ENCODE measurements around the gene PAH. TPM values are rescaled to one million over a fixed set of nuclear protein-coding genes. Genes with fewer than 3 reads are reported as not detected.
A peak's percentile ranks its signal among the peaks of the same experiment; 100 is the strongest.

PAH gene
- polyA plus RNA-seq, 2 of the 4 experiments (the other 2 are of a cell fraction), result not detected

DNA sequence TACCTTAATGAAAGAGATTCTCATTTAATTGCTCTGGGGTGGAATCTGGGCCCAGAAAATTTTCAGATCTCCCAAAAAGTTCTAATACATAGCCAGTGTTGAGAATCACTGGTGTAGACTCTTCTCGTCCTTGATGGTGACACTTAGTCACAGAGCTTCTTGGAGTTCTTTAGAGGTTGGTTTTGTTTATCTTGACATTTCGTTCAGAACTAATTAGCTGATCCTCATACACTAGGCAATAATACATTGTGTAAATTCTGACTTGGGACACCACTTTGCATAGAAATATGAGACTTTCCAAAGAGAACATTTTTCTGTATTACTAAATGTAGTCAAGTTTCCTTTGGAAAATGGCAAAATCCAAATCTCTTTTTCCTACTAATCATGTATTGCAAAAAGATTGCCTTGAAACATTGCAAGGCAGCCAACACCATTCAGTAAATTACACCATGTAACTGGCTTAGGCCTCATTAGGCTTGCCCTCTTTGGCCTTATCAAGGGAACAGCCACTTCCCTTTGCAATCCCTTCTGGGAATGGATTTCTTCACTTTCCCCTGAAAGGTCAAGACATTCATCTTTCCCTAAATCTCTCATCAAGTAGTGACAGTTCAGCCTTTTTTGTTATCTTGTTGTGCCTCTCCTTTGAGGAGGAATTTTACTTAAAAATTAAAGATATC, 102.2 kb downstream of the PAH start:
- TF ChIP-seq MAZ (IDR thresholded peaks at IDR 0.05; ENCODE audit: borderline replicate concordance, low read depth, low read length) (no peak), TFCP2L1 (CRISPR knock-in tag; IDR thresholded peaks at IDR 0.05) (no peak), REST (IDR thresholded peaks at IDR 0.05) (no peak), NFE2L2 (conservative IDR thresholded peaks at IDR 0.05; ENCODE audit: low read length) (no peak), MAFK (IDR thresholded peaks at IDR 0.05; ENCODE audit: partially characterized antibody) (no peak), TP53 (CRISPR knock-in tag; IDR thresholded peaks at IDR 0.05) (no peak), USF2 (IDR thresholded peaks at IDR 0.05) (no peak)
- TF ChIP-seq, protein P1, sequence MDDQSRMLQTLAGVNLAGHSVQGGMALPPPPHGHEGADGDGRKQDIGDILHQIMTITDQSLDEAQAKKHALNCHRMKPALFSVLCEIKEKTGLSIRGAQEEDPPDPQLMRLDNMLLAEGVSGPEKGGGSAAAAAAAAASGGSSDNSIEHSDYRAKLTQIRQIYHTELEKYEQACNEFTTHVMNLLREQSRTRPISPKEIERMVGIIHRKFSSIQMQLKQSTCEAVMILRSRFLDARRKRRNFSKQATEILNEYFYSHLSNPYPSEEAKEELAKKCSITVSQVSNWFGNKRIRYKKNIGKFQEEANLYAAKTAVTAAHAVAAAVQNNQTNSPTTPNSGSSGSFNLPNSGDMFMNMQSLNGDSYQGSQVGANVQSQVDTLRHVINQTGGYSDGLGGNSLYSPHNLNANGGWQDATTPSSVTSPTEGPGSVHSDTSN (IDR thresholded peaks at IDR 0.05), result no peak
- TF ChIP-seq, protein P2, sequence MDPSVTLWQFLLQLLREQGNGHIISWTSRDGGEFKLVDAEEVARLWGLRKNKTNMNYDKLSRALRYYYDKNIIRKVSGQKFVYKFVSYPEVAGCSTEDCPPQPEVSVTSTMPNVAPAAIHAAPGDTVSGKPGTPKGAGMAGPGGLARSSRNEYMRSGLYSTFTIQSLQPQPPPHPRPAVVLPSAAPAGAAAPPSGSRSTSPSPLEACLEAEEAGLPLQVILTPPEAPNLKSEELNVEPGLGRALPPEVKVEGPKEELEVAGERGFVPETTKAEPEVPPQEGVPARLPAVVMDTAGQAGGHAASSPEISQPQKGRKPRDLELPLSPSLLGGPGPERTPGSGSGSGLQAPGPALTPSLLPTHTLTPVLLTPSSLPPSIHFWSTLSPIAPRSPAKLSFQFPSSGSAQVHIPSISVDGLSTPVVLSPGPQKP (IDR thresholded peaks at IDR 0.05; ENCODE audit: low read depth, low read length), result no peak
- ATAC-seq (no peak), FAIRE-seq (no peak), DNase-seq (ENCODE audit: low read depth in 1 of 2, low spot score in 1 of 2) (no peak)
- no peaks in the 10 kb centered on the region for H3K4me1 ChIP-seq
- no peaks in the 10 kb centered on the region for H3K9me3 ChIP-seq
- CTCF ChIA-PET, result interaction anchor here (1.0 to 1.1 kb wide), 2 partner anchors 719 to 1023 kb away, joined by 3 read pairs; no protein-coding TSS in a partner anchor
- no peak overlapping the region for H3K4me3 ChIP-seq
- H3K4me2 ChIP-seq, result no peak overlapping the region
- 18% methylated on average over 2 of the region's 2 CpGs for WGBS (ENCODE audit: missing lambda C conversion rate)
- no peak overlapping the region for H3K27ac ChIP-seq
- POLR2A ChIA-PET, result no interaction called here

DNA sequence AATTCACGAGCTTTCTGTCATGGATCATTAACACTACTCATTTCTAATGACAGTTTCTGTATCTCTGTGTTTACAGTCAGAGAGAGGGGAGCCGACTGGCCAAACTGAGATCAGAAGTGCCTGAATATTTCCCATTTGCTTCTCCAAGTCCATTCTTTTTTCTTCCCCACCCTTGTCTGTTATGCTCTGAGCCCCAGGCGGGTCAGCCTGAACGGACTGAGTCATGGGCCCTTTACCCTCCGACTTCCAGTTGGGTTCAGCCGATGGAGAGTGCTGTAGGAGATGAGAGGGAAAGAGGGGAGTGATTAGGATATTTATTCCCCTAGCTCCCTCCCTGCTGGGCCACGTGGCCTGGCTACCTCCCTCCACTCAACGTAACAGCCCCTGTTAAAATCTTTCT, 104.7 kb downstream of the PAH start:
- Histone ChIP-seq H3K4me3 (no peak overlapping the region), H3K4me2 (peak overlapping the region; percentile 17; the same call in 1 of the 3 replicates), H3K9me3 (no peaks in the 10 kb centered on the region), H3K4me1 (no peaks in the 10 kb centered on the region), H3K27ac (no peak overlapping the region)
- TF ChIP-seq FOSB (CRISPR knock-in tag; IDR thresholded peaks at IDR 0.05), result no peak
- no peak for TF ChIP-seq KDM5A (IDR thresholded peaks at IDR 0.05)
- DNase-seq (ENCODE audit: low read depth in 1 of 2, low spot score in 1 of 2) (no peak), ATAC-seq (peak in 1 of 2 experiments; percentile 37; a peak in 2 of 6 replicates), FAIRE-seq (no peak)
- WGBS (ENCODE audit: missing lambda C conversion rate), result 7% methylated on average over 8 of the region's 8 CpGs
- POLR2A ChIA-PET, result no interaction called here
- CTCF ChIA-PET, result interaction anchor here (0.9 to 3.2 kb wide), 11 partner anchors 9 to 1040 kb away, joined by 3 to 43 read pairs (median 11); no protein-coding TSS in a partner anchor

DNA sequence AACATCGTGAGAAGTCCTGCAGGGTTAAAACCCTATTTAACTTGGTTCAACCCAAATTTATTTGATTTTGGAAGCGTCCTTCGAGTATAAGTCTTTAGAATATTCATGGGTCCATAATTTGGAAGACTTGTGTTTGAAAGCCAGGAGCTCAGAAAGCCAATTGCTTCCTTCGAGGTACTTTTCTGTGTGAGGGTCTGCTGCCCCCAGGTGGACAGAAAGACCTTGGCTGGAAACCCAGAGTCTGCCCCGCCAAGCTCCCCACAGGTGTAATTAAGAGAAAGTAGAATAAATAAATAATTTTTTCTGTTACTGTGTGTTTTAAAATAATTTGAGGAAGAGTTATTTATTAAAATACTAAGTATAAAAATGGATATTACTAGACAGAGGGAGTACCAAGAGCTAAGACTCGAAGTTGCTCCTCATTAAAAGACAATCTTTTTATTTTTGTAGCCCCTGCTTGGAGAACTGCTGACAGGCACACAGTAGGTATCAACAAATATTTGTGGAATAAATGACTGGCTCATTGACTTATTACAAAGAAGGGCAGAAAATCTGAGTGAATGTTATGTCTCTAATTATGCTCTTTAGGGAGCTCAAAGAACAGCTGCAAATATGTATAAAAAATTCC, 105.8 kb downstream of the PAH start:
- FAIRE-seq, result no peak
- Histone ChIP-seq H3K4me2 (no peak overlapping the region), H3K4me3 (no peak overlapping the region), H3K9me3 (no peaks in the 10 kb centered on the region), H3K27ac (no peak overlapping the region), H3K4me1 (no peaks in the 10 kb centered on the region)
- CTCF ChIA-PET, result interaction anchor here (0.6 to 3.2 kb wide), 53 partner anchors 9 to 1397 kb away, joined by 3 to 43 read pairs (median 4); no protein-coding TSS in a partner anchor
- WGBS (ENCODE audit: missing lambda C conversion rate), result 7% methylated on average over 6 of the region's 6 CpGs
- peak; percentile 38 to 51 for DNase-seq (ENCODE audit: low read depth in 1 of 2, low spot score in 1 of 2)
- ATAC-seq, result peak; percentile 58 to 87; a peak in 4 of 6 replicates
- POLR2A ChIA-PET, result no interaction called here
- peak; percentile 75 for TF ChIP-seq CTCF (IDR thresholded peaks at IDR 0.05)
- TF ChIP-seq JUN (IDR thresholded peaks at IDR 0.05), result no peak
- peak; percentile 68 for TF ChIP-seq SMC3 (IDR thresholded peaks at IDR 0.05)
- peak; percentile 76 to 82 for TF ChIP-seq RAD21 (conservative IDR thresholded peaks at IDR 0.05 in 1 of 2, IDR thresholded peaks at IDR 0.05 in 1 of 2)
- no peak for TF ChIP-seq HDAC2 (IDR thresholded peaks at IDR 0.05)
- TF ChIP-seq REST (IDR thresholded peaks at IDR 0.05), result no peak
- TF ChIP-seq, protein P3, sequence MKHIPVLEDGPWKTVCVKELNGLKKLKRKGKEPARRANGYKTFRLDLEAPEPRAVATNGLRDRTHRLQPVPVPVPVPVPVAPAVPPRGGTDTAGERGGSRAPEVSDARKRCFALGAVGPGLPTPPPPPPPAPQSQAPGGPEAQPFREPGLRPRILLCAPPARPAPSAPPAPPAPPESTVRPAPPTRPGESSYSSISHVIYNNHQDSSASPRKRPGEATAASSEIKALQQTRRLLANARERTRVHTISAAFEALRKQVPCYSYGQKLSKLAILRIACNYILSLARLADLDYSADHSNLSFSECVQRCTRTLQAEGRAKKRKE (CRISPR knock-in tag; IDR thresholded peaks at IDR 0.05; ENCODE audit: low read depth), result no peak
